CD4-positive, alpha-beta T cell treated with Interleukin-4 for 1 hour (primary cell): Measurements from ENCODE around the gene HIRIP3.
"Not testable (repeated sequence)": the region's sequence is repeated elsewhere in the genome, so short reads cannot be mapped to it uniquely, and the experiment has no call there.

Source experiments
- DNase-seq, 2 donors: peaks; one replicate each; pipeline ENCODE4 v3.0.0-alpha.2; 2020 to 2022

HIRIP3 gene

GRCh38 chr16:30015450-30015849, 20.0 kb upstream of the HIRIP3 start:
- DNase-seq: not testable (repeated sequence)

- DNase-seq: not testable (repeated sequence)
Measured at GRCh38 chr16:30012598-30012997, 17.2 kb upstream of the HIRIP3 start.

GRCh38 chr16:30011714-30012504, 16.5 kb upstream of the HIRIP3 start:
- DNase-seq: no peak

GRCh38 chr16:30010844-30011713, 15.7 kb upstream of the HIRIP3 start, which contains the start of gene DOC2A:
TSS of gene DOC2A (minus strand) at chr16:30011027. CDS start at chr16:30010222, 805 bp downstream.
- peak in 1 of 2 donors; percentile 30 for DNase-seq

GRCh38 chr16:30009990-30010843, 14.8 kb upstream of the HIRIP3 start:
- DNase-seq: no peak

GRCh38 chr16:30009085-30009862, 13.9 kb upstream of the HIRIP3 start:
- no peak for DNase-seq

GRCh38 chr16:30007378-30007895, 12.0 kb upstream of the HIRIP3 start:
- DNase-seq: no peak

GRCh38 chr16:30006659-30007377, 11.4 kb upstream of the HIRIP3 start:
- DNase-seq: no peak

GRCh38 chr16:30006095-30006473, 10.7 kb upstream of the HIRIP3 start:
- DNase-seq: no peak

GRCh38 chr16:30005341-30006094, 10.1 kb upstream of the HIRIP3 start:
- DNase-seq: peak; percentile 52

GRCh38 chr16:30004811-30005242, 9.4 kb upstream of the HIRIP3 start:
- no peak for DNase-seq

GRCh38 chr16:30004424-30004776, 9.0 kb upstream of the HIRIP3 start:
- DNase-seq: no peak

GRCh38 chr16:30003670-30004423, 8.4 kb upstream of the HIRIP3 start:
- DNase-seq: no peak

- no peak for DNase-seq
Measured at GRCh38 chr16:30002614-30003346, 7.4 kb upstream of the HIRIP3 start.

GRCh38 chr16:30000735-30001631, 5.6 kb upstream of the HIRIP3 start:
- DNase-seq: no peak

GRCh38 chr16:29999605-30000004, 4.2 kb upstream of the HIRIP3 start:
- DNase-seq: no peak

GRCh38 chr16:29996766-29997250, 1.4 kb upstream of the HIRIP3 start:
- DNase-seq: no peak
